ENCODE measurements around the gene TMPRSS2. TPM values are rescaled to one million over a fixed set of nuclear protein-coding genes. Genes with fewer than 3 reads are reported as not detected.

The TMPRSS2 gene
- total and polyA plus RNA-seq, 9 of the 15 experiments (the other 6 are each of a cell fraction or from before 2014, with no cell fraction given) = 0.20 TPM; not detected in 8

DNA sequence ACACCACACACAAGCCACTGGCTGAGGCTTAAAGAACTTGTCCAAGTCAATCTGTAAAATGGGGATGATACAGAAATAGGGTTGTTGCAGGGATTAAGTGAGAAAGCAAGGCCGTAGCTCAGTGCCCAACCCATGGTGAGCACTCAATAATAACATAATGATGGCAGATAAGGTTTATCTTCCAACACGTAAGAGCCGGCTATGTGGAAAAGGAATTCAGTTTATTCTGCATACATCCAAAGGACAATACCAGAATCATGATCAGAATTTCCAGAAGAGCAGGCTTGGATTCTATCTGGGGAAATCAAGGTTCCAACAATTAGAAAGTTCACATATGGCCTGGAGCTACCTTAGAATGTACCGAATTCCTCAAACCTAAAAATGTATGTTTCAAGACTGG is 4.6 kb downstream of the TMPRSS2 start:
- H3K9me3 ChIP-seq (replicated peaks; ENCODE audit: control insufficient read depth, insufficient read depth, low read depth, low read length) = no peaks in the 10 kb centered on the region
- H3K27me3 ChIP-seq (ENCODE audit: control insufficient read depth in 2 of 2, insufficient read depth in 2 of 2, low read length in 2 of 2) = peaks cover 38 to 46% of the 10 kb centered on the region in 2 experiments
- no peak overlapping the region for H3K27ac ChIP-seq (ENCODE audit: extremely low read depth, low read depth, low read length)
- DNase-seq (ENCODE audit: extremely low read depth in 1 of 4, low spot score in 3 of 4) (no peak), FAIRE-seq (no peak), ATAC-seq (no peak)
- no TSS peak for BruUV-seq (replicated peaks)
- POLR2A ChIA-PET = no interaction called here
- 2% methylated on average over 4 of the region's 4 CpGs for WGBS (ENCODE audit: insufficient coverage, low coverage, missing lambda C conversion rate)
- H3K4me2 ChIP-seq (ENCODE audit: insufficient read depth, low read length) = no peak overlapping the region
- CTCF ChIA-PET (ENCODE audit: low intra/inter-chr PET ratio) = no interaction called here
- no peaks in the 10 kb centered on the region for H3K36me3 ChIP-seq (ENCODE audit: control insufficient read depth, insufficient read depth, low read length)
- intact Hi-C loops (cut with micrococcal nuclease) = no loop called here
- in situ Hi-C loops (cut with MboI) = no loop called here
- H3K9me1 ChIP-seq (ENCODE audit: control insufficient read depth, insufficient read depth, low read length) = peaks cover 6% of the 10 kb centered on the region
- H3K4me1 ChIP-seq (replicated peaks in 1 of 2; ENCODE audit: control insufficient read depth in 2 of 2, insufficient read depth in 2 of 2, low read length in 2 of 2) = peaks cover 0 to 2% of the 10 kb centered on the region in 2 experiments; a peak in 1 of 5 replicates
- no peak overlapping the region for H2AFZ ChIP-seq (ENCODE audit: low read depth, low read length)
- H3K9ac ChIP-seq (ENCODE audit: insufficient read depth in 1 of 2, low read depth in 2 of 2, low read length in 2 of 2) = no peak overlapping the region
- peaks cover 6% of the 10 kb centered on the region; the same call in 1 of the 2 replicates for H4K20me1 ChIP-seq (replicated peaks; ENCODE audit: control insufficient read depth, insufficient read depth, low read length)
- no peak overlapping the region for H3K4me3 ChIP-seq
- H3K79me2 ChIP-seq (ENCODE audit: control insufficient read depth, insufficient read depth, low read length) = no peaks in the 10 kb centered on the region
- TF ChIP-seq SMAD1 (IDR thresholded peaks at IDR 0.05; ENCODE audit: low read depth, low read length, partially characterized antibody) (no peak), RBFOX2 (IDR thresholded peaks at IDR 0.05; ENCODE audit: low read depth, low read length) (no peak), ZNF398 (CRISPR knock-in tag; IDR thresholded peaks at IDR 0.05) (no peak), POLR3A (IDR thresholded peaks at IDR 0.05; ENCODE audit: borderline replicate concordance, extremely low read depth, insufficient read depth, insufficient read length) (no peak), ZNF23 (CRISPR knock-in tag; IDR thresholded peaks at IDR 0.05) (no peak), ZBTB49 (CRISPR knock-in tag; IDR thresholded peaks at IDR 0.05; ENCODE audit: borderline replicate concordance) (no peak), PRDM10 (IDR thresholded peaks at IDR 0.05; ENCODE audit: partially characterized antibody) (no peak), ZNF655 (CRISPR knock-in tag; IDR thresholded peaks at IDR 0.05) (no peak), PCBP1 (IDR thresholded peaks at IDR 0.05; ENCODE audit: low read depth, low read length, poor library complexity, severe bottlenecking) (no peak), SIRT6 (IDR thresholded peaks at IDR 0.05; ENCODE audit: low read depth, low read length) (no peak)
- TF ChIP-seq, protein P1, sequence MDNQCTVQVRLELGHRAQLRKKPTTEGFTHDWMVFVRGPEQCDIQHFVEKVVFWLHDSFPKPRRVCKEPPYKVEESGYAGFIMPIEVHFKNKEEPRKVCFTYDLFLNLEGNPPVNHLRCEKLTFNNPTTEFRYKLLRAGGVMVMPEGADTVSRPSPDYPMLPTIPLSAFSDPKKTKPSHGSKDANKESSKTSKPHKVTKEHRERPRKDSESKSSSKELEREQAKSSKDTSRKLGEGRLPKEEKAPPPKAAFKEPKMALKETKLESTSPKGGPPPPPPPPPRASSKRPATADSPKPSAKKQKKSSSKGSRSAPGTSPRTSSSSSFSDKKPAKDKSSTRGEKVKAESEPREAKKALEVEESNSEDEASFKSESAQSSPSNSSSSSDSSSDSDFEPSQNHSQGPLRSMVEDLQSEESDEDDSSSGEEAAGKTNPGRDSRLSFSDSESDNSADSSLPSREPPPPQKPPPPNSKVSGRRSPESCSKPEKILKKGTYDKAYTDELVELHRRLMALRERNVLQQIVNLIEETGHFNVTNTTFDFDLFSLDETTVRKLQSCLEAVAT (IDR thresholded peaks at IDR 0.05) = no peak
